ENCODE measurements around the gene OSBPL2.

DNA sequence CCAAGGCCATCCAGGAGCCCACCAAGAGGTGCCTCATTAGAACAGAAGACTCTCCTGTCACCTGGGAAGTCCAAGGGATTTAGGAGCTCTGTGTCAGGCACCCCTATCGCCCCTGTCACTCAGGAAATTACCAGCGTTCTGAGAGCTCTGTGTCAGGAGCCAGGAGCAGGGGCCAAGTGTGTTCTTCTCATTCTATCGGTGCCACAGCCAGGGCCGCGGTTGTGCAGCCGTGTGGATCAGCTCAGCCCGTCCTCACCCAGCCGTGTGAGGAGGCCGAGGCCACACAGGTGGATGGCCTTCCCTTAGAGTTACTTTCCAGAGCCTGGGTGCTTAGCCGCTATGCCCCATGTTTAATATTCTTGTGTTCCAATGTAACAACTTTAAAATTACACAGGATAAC lies 45.7 kb upstream of the OSBPL2 start:
- no peak for TF ChIP-seq POLR2A (IDR thresholded peaks at IDR 0.05)
- TF ChIP-seq, protein P1, sequence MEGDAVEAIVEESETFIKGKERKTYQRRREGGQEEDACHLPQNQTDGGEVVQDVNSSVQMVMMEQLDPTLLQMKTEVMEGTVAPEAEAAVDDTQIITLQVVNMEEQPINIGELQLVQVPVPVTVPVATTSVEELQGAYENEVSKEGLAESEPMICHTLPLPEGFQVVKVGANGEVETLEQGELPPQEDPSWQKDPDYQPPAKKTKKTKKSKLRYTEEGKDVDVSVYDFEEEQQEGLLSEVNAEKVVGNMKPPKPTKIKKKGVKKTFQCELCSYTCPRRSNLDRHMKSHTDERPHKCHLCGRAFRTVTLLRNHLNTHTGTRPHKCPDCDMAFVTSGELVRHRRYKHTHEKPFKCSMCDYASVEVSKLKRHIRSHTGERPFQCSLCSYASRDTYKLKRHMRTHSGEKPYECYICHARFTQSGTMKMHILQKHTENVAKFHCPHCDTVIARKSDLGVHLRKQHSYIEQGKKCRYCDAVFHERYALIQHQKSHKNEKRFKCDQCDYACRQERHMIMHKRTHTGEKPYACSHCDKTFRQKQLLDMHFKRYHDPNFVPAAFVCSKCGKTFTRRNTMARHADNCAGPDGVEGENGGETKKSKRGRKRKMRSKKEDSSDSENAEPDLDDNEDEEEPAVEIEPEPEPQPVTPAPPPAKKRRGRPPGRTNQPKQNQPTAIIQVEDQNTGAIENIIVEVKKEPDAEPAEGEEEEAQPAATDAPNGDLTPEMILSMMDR (IDR thresholded peaks at IDR 0.05), result no peak
